Memory B cell (primary cell): ENCODE results near the gene CCRL2.
"Not testable (repeated sequence)": the region's sequence is repeated elsewhere in the genome, so short reads cannot be mapped to it uniquely, and the experiment has no call there.

Experiments
- ATAC-seq: fragments of 150-1000 bp; cut with Tn5 transposase; 2 replicates; pipeline ENCODE4 v1.10.0; 2021; ENCODE audit warnings: low read depth, mild to moderate bottlenecking, moderate library complexity
- DNase-seq, 2 donors: peaks; one replicate each; pipeline ENCODE4 v3.0.0; 2022; ENCODE audit warnings: low spot score in 2 of 2
- H3K27ac Mint-ChIP-seq: one replicate; pipeline ENCODE4 v1.8.0; 2022; ENCODE audit warnings: mild to moderate bottlenecking, moderate library complexity, mixed read lengths
- H3K27me3 Mint-ChIP-seq: one replicate; pipeline ENCODE4 v1.8.0; 2022; ENCODE audit warnings: mixed read lengths
- H3K36me3 Mint-ChIP-seq: one replicate; pipeline ENCODE4 v1.8.0; 2022; ENCODE audit warnings: mild to moderate bottlenecking, mixed read lengths
- H3K4me1 Mint-ChIP-seq: one replicate; pipeline ENCODE4 v1.8.0; 2022; ENCODE audit warnings: mixed read lengths
- H3K4me3 Mint-ChIP-seq: one replicate; pipeline ENCODE4 v1.8.0; 2022; ENCODE audit warnings: mild to moderate bottlenecking, moderate library complexity, mixed read lengths
- H3K9me3 Mint-ChIP-seq: one replicate; pipeline ENCODE4 v1.8.0; 2022; ENCODE audit warnings: mixed read lengths

The CCRL2 gene

DNA sequence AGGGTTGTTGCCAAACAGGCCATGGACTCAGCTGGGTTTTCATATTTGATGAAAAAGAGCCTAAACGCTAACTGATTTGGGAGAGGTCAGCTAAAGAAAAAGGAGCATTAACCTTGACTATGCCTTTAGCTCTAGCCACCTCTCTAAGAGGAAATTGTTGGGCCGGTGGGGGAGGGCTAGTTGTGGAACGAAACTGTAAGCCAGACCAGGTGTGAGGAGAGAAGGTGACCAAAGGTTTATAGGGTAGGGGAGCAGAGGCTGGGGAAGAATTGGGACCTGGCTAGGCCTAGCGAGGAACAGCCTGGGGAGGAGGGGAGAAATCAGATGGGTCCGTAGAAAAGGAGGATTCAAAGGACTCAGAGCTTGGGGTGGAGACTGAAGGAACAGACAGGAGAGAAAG, 15.5 kb upstream of the CCRL2 start:
- not testable (repeated sequence) for H3K36me3 Mint-ChIP-seq, H3K27me3 Mint-ChIP-seq, H3K9me3 Mint-ChIP-seq, H3K27ac Mint-ChIP-seq, DNase-seq, H3K4me3 Mint-ChIP-seq, ATAC-seq
- peaks cover 15% of the 10 kb centered on the region for H3K4me1 Mint-ChIP-seq

DNA sequence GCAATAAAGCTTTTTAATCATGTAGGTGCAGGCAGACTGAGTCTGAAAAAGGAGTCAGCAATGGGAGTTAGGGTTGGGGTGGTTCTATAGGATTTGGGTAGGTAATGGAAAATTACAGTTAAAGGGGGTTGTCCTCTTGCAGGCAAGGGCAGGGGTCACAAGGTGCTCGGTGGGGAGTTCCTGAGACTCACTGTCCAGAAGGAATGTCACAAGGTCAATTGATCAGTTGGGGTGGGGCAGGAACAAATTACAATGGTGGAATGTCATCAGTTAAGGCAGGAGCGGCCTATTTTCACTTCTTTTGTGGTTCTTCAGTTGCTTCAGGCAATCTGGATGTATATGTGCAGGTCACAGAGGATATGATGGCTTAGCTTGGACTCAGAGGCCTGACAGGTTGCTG, 14.0 kb upstream of the CCRL2 start:
- Mint-ChIP-seq H3K9me3 (no peaks in the 10 kb centered on the region), H3K4me3 (no peak overlapping the region), H3K27me3 (no peaks in the 10 kb centered on the region), H3K36me3 (no peaks in the 10 kb centered on the region), H3K27ac (no peak overlapping the region), H3K4me1 (peaks cover 21% of the 10 kb centered on the region)
- DNase-seq: no peak
- no peak for ATAC-seq

DNA sequence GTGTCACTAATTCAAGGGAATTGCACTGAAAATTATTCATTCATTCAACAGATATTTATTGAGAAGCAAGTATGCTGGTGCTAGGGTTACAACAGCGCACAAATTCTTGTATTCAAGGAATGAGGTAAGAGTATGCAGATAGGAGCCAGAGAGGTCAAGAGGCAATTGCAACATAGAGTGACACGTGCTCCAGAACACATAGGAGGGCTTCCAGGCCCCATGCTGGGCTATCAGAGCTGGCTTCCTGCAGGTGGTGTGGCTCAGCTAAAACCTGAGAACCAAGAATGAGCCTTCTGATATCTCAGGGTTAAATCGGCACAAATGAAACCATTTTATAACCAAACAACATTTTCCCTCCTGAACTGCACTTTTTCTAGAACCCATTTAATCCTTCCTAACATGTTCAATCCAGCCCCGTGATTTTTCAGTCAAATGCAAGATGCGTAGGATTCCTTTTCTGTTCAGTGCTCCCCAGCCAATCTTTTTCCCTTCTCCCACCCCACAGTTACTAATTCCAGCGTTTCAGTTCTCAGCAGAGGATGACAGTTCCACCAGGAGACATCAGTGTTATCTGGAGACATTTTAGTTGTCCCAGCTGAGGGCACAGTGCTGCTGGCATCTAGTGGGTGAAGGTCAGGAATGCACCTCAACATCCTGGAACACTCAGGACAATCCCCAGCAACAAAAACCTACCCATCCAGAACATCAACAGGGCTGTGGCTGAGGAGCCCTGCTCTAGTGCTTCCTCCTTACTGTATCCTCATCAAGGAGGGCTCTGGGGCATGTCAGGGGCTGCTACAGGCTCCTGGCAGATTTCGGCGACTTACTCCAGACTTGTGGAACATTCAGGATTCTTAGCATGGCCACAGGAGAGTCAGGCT, 13.3 kb upstream of the CCRL2 start:
- DNase-seq (no peak), ATAC-seq (no peak)
- Mint-ChIP-seq H3K27me3 (no peaks in the 10 kb centered on the region), H3K36me3 (no peaks in the 10 kb centered on the region), H3K9me3 (no peaks in the 10 kb centered on the region), H3K27ac (no peak overlapping the region), H3K4me3 (no peak overlapping the region), H3K4me1 (peaks cover 21% of the 10 kb centered on the region)

DNA sequence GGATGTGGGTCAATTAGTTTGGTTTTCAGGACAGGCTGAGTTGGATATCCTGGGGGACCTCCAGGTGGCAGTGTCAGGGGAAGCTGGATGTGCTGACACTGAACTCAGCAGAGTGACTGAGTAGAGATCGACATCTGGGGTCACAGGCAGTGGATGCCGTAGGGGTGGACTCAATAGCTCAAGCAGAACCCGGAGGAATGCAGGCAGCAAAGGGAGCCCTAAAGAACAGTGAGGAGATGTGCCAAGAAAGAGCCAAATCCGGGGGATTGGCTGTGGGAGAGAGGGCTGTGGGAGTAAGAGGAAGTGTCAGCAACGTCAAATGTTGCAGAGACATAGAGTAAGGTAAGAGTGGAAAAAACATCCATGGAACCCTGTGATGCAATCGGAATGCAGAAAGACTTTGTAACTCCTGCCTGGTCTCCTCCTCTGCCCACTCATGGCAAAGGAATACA, 11.8 kb upstream of the CCRL2 start:
- H3K27ac Mint-ChIP-seq: no peak overlapping the region
- no peak overlapping the region for H3K4me3 Mint-ChIP-seq
- no peaks in the 10 kb centered on the region for H3K9me3 Mint-ChIP-seq
- no peaks in the 10 kb centered on the region for H3K36me3 Mint-ChIP-seq
- peaks cover 21% of the 10 kb centered on the region for H3K4me1 Mint-ChIP-seq
- ATAC-seq (no peak), DNase-seq (no peak)
- H3K27me3 Mint-ChIP-seq: no peaks in the 10 kb centered on the region

DNA sequence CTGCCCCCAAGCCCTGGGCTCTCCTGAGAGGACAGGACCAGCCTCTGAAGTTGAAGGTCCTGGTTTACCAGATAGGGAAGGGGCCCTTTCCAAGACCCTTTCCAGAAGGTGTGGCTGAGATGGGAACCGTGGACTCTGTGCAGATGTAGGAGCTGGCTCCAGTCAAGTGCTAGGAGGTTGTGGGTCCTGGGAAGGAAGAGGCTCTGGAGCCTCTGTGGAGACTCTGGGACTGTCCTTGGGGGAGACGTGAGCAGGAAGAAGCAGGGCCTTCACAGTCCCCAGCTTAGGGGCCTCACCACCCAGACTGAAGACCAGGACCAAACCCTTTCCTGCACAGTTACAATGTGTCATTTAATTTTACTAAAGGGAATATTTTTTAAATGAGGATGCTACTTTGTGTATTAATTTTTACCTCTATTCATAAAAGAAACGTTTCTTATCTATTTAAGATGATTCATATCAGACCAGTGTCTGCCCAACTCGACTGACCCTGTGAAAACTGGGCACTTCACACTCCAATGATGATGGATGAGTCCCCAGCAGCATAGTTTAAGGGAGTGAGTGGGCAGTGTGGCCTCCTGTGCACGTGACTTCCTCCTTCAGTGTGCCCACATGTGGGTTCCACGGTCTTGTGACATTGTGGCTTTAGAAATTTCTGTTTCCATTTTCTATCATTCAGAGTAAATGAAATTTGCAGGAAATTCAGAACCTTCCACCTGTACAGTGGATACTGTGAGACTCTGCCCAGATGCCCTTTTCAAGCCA, 11.1 kb upstream of the CCRL2 start:
- no peak overlapping the region for H3K27ac Mint-ChIP-seq
- no peaks in the 10 kb centered on the region for H3K9me3 Mint-ChIP-seq
- no peaks in the 10 kb centered on the region for H3K36me3 Mint-ChIP-seq
- ATAC-seq (peak; percentile 35), DNase-seq (no peak)
- H3K4me1 Mint-ChIP-seq: peaks cover 21% of the 10 kb centered on the region
- H3K27me3 Mint-ChIP-seq: no peaks in the 10 kb centered on the region
- no peak overlapping the region for H3K4me3 Mint-ChIP-seq

DNA sequence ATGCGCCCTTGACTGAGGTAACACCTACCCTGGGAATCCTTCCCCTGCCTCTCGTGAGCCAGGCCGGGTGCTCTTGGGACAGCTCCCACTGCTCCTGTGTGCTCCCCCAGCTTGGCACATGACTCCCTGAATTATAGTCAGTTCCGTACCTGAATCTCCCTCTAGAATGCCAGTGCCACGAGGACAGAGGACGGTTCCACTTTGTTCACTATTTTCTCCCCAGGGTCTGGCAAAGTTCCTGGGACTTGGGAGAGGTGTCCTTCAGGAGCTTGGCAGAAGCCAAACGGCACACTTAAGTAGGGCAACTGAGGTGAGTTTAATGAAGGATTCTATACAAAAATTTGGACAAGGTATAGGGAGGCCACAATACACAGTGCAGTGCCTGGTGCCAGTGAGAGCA, 9.9 kb upstream of the CCRL2 start:
- DNase-seq (no peak), ATAC-seq (no peak)
- Mint-ChIP-seq H3K27ac (no peak overlapping the region), H3K27me3 (no peaks in the 10 kb centered on the region), H3K9me3 (no peaks in the 10 kb centered on the region), H3K4me3 (no peak overlapping the region), H3K36me3 (no peaks in the 10 kb centered on the region), H3K4me1 (peaks cover 21% of the 10 kb centered on the region)

DNA sequence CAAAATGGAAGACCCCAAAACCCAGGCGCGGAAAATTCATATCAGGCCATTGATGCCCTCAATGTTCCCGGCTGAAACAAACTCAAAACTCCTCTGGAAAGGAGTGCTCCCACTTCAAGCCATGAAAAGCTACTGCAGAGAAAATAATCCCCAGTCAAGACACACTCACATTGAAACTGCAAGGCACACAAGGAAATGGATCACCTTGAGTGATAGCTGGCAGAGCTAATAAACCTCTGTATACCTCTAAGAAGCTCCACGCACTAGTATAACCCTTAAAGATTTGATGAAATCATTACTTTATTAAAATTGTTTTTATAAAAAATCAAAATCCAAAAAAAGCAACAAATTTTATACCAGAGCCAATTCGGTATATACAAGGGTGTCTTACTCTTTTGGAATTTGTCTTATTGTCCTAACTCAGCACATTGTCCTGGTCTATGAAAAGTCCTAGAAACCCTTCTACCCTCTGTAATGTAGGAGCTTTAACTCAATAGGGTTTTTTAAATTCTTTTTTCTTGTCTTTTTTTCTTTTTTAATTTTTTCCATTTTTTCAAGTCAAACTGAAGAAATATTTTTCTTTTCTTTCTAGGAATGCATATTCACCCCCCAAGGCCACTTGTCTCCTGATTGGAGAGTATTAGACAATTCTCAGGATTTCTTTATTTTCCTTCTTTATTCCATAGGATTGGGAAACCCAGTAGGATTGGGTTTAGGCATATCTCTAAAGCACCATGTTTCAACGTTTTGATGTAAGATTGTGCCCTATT, 8.7 kb upstream of the CCRL2 start:
- no peaks in the 10 kb centered on the region for H3K27me3 Mint-ChIP-seq
- no peak for ATAC-seq
- H3K4me1 Mint-ChIP-seq: peaks cover 21% of the 10 kb centered on the region
- H3K4me3 Mint-ChIP-seq: no peak overlapping the region
- no peaks in the 10 kb centered on the region for H3K36me3 Mint-ChIP-seq
- no peaks in the 10 kb centered on the region for H3K9me3 Mint-ChIP-seq
- no peak for DNase-seq
- no peak overlapping the region for H3K27ac Mint-ChIP-seq

DNA sequence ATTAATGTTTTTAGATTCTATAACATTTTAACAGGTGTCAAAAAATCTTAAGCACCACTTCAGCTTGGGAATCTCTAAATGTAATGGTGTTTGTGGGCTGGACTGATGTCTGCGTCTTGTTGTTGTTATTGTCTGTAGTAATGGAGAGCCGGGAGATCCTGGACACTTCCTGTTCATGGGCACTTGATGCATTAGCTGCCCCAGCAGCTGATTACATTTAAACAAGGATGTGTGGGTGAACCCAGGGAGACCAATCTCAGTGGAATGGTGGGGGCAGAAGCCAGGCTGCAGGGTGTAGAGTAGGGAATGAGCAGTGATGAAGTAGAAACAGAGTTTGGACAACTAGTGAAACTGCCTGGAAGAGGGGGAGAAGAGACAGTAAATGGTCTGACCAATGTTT, 8.0 kb upstream of the CCRL2 start:
- Mint-ChIP-seq H3K27me3 (no peaks in the 10 kb centered on the region), H3K9me3 (no peaks in the 10 kb centered on the region), H3K4me3 (no peak overlapping the region), H3K36me3 (no peaks in the 10 kb centered on the region), H3K27ac (no peak overlapping the region), H3K4me1 (peaks cover 21% of the 10 kb centered on the region)
- DNase-seq: no peak
- no peak for ATAC-seq

DNA sequence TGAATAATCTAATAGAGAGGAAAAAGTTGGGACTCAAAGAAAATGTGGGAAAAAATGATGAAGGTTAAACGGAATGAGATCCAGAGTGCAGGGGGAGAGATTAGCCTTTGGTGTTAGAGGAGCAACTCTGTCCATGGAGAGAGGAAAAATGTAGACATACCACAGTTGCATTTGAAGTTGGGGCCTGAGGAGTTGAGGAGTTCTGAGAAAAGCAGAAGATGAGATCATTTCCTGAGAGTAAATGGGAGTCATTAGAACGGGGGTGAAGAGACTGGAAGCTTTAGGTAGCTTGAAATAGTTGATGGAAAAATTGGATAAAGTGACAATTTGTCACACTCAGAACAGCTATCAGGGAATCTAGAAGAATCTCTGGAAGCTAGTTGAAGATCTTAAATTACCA, 7.5 kb upstream of the CCRL2 start:
- no peaks in the 10 kb centered on the region for H3K9me3 Mint-ChIP-seq
- peaks cover 19% of the 10 kb centered on the region for H3K4me1 Mint-ChIP-seq
- H3K27ac Mint-ChIP-seq: no peak overlapping the region
- ATAC-seq (no peak), DNase-seq (no peak)
- no peaks in the 10 kb centered on the region for H3K27me3 Mint-ChIP-seq
- no peak overlapping the region for H3K4me3 Mint-ChIP-seq
- H3K36me3 Mint-ChIP-seq: no peaks in the 10 kb centered on the region

DNA sequence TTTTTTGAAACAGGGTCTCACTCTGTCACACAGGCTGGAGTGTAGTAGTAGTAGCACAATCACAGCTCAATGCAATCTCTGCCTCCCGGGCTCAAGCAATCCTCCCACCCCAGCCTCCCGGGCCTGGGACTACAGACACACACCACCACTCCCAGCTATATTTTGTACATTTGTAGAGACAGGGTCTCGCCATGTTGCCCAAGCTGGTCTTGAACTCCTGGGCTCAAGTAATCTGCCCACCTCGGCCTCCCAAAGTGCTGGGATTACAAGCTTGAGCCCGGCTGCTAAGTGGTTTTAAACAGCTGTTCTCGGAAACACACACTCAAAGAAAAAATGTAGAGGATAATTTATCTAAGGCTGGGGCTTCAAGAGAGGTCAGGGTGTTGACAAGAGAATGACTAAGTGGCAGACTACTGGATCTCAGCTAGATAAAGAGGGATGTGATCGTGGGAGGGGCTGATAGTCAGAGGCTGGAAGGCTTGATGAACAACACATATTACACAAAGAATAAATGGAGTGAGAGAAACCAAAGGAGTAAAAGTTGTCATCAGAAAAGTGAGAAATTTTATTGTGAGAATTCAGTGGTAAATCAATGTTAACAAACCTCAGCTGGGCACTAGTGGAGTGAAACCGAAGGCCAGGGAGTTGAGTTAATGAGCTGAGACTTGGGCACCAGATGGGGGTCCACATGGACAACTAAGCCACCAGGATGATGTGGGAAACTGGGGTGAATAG, 6.9 kb upstream of the CCRL2 start:
- Mint-ChIP-seq H3K36me3 (no peaks in the 10 kb centered on the region), H3K4me3 (no peak overlapping the region), H3K27me3 (no peaks in the 10 kb centered on the region), H3K4me1 (peaks cover 16% of the 10 kb centered on the region), H3K9me3 (no peaks in the 10 kb centered on the region), H3K27ac (no peak overlapping the region)
- no peak for ATAC-seq
- no peak for DNase-seq

DNA sequence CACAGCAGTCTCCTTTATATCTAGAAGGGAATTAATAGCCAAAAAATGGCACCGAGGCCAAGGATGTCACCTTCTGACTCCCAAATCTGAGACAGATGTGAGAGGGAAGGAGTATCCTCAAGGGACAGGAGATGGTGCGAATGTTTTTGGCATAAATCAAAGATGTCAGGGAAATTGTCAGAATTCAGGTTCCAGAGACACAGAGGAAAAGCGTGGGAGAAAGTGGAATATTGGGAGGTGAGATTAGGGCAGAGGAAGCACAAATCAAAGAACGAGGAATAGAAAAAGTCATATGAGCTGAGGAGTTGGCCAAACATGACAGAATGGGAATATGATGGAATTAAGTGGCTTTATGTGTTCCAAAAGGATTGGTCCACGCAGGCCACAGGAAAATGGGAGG, 6.2 kb upstream of the CCRL2 start:
- no peak for DNase-seq
- Mint-ChIP-seq H3K36me3 (no peaks in the 10 kb centered on the region), H3K27ac (no peak overlapping the region), H3K4me3 (no peak overlapping the region), H3K9me3 (no peaks in the 10 kb centered on the region), H3K27me3 (no peaks in the 10 kb centered on the region), H3K4me1 (peaks cover 11% of the 10 kb centered on the region)
- no peak for ATAC-seq

DNA sequence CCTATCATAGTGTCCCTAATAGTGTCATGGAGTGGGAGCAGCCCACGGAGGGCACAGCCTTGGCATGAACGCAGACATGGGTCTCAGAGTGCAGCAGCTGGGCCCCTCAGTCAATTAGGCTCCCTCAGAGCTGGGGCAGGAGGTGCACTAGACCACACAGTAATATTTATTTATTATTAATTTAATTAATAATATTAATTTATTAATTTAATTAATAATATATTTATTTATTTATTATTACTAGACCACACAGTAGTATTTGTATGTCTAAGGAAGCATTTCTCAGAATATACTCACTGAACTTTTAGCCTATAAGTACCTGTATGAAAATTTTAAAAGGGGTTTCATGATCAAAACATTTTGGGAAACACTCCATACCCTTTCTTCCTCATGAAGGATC, 5.5 kb upstream of the CCRL2 start:
- DNase-seq (no peak), ATAC-seq (no peak)
- no peak overlapping the region for H3K27ac Mint-ChIP-seq
- H3K4me3 Mint-ChIP-seq: no peak overlapping the region
- peaks cover 10% of the 10 kb centered on the region for H3K4me1 Mint-ChIP-seq
- H3K9me3 Mint-ChIP-seq: no peaks in the 10 kb centered on the region
- no peaks in the 10 kb centered on the region for H3K36me3 Mint-ChIP-seq
- H3K27me3 Mint-ChIP-seq: no peaks in the 10 kb centered on the region

DNA sequence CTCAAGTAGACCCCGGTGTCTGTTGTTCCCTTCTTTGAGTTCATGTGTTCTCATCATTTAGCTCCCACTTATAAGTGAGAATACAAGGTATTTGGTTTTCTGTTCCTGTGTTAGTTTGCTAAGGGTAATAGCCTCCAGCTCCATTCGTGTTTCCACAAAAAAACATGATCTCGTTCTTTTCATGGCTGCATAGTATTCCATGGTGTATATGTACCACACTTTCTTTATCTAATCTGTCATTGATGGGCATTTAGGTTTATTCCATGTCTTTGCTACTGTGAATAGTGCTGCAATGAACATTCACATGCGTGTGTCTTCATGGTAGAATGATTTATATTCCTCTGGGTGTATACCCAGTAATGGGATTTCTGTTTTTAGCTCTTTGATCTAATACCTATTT, 4.2 kb upstream of the CCRL2 start:
- ATAC-seq, H3K4me3 Mint-ChIP-seq, H3K36me3 Mint-ChIP-seq, H3K9me3 Mint-ChIP-seq, H3K27me3 Mint-ChIP-seq, H3K27ac Mint-ChIP-seq, DNase-seq: not testable (repeated sequence)
- H3K4me1 Mint-ChIP-seq: peaks cover 12% of the 10 kb centered on the region
